Left hindlimb (tissue), 1 donor: Measurements from ENCODE around the gene CACNA1F.

Experiments used
- DNase-seq: peaks from one replicate; pipeline ENCODE4 v3.0.0-alpha.2; 2018

Gene CACNA1F

GRCh38 chrX:49257074-49257790 lies 24.1 kb upstream of the CACNA1F start:
- no peak for DNase-seq

DNA sequence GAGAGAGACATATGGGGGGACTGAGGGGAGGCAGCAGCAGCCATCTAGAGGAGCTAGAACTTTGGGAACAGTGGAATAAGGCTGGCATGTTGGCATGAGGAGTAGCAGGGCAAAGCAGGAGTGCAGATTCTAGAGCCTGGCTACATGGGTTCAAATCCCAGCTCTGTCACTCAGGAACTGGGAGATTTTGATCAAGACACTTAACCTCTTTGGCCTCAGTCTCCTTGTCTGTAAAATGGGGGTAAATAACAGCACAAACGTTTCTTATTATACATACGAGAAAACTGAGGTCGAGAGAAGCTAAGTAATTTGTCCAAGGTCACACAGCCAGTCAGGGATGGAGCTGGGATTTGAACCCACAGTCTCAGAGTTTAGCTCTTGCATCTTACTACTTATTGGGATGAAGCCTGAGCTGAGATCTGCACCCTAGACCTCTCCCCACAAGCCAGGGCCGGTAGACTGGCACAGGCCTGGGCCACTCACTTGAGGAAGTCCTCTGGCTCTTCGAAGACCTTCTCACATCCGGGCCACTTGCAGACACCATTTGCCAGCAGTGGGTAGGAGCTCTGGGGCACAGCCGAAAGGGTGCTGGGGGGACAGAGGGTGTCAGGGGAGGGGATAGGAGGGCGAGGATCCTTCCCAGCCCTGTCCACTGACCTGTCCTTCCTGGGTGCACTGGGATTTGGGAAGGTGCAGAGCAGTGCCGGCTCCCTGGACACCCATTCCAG lies 23.3 kb upstream of the CACNA1F start:
- no peak for DNase-seq

DNA sequence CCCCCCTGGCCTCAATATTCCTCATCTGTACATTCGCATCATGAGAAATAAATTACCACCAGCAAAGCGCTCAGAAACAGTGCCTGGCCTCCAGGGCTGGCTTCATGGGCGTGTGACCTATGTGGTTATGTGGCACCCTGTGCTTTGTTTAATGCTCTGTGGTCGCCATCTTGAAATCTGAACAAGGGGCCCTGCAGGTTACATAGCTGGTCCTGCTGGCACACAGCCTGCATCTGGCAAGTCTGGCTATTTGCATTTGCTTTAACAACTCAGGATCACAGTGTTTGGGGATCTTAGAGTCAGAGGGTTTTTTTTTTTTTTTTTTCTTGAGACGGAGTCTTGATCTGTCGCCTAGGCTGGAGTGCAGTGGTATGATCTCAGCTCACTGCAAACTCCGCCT lies 21.5 kb upstream of the CACNA1F start:
- DNase-seq = no peak

- no peak for DNase-seq
These were observed 18.2 kb upstream of the CACNA1F start for GRCh38 chrX:49251325-49251724.

- no peak for DNase-seq
These were observed 17.4 kb upstream of the CACNA1F start for GRCh38 chrX:49250578-49250977.

DNA sequence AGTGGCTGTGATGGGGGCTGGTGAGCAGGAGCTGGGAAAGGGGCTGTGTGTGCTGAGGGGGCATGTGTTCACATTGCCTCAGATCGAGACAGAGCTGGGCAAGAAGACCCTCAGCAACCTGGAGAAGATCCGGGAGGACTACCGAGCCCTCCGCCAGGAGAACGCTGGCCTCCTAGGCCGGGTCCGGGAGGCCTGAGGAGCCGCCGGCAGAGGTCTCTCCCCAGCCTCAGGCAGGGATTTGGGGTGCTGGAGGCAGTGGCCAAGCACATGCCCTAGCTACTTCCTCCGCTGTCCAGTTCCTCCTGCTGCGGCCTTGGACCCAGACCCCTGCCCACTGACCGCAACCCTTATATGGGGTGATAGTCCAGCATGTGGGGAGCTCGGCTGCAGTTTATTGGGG lies 16.9 kb upstream of the CACNA1F start:
- no peak for DNase-seq

DNA sequence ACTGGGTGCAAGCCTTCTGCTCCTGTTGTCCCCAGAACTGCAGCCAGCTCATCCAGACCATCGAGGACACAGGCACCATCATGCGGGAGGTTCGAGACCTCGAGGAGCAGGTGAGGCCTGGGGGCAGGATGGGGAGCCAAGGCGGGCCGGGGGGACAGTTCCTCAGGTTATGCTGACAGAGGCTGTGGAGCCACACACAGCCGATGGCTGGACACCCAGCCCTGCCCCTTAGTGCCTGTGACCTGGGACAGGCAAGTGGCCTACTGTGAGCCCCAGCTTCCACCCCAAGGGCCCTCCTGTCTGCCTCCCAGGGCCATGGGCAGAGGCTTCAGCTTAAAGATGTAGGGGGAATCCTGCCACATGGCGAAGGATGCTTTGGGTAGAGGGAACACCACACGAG lies 16.5 kb upstream of the CACNA1F start:
- DNase-seq = no peak

DNA sequence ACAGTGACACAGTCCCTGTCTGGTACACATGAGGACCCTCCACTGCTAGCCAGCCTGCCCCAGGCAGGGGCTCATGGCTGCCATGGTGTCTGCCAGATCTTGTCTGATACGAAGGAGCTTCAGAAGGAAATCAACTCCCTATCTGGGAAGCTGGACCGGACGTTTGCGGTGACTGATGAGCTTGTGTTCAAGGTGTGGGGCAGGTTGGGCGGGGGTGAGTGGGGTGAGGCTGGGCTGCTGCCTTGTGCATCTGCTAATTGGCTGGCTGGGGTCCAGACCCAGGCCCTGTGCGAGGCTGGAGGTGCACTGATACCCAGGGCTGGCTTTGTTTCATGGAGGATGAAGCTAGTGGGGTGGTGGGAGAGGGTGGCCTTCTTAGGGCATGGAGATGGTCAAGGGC lies 15.9 kb upstream of the CACNA1F start:
- no peak for DNase-seq

- DNase-seq = no peak
These were observed 15.0 kb upstream of the CACNA1F start for GRCh38 chrX:49247916-49248811.

DNA sequence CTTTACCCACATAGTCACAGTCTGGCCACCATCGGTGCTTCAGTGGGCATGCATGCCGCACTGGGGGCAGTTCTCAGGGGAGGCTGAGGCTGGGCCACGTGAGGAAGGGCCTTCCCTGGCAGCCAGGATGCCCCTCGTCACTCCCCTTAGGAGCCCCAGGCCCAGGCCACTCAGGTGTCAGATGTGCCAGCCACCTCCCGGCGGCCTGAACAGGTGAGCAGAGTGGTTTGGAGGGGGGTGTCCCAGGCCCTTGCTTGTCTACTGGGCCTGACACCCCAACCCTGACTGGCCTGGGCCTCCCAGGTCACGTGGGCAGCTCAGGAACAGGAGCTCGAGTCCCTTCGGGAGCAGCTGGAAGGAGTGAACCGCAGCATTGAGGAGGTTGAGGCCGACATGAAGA lies 14.2 kb upstream of the CACNA1F start:
- DNase-seq = no peak

- DNase-seq = no peak
These were observed 13.4 kb upstream of the CACNA1F start for GRCh38 chrX:49246541-49246940.

DNA sequence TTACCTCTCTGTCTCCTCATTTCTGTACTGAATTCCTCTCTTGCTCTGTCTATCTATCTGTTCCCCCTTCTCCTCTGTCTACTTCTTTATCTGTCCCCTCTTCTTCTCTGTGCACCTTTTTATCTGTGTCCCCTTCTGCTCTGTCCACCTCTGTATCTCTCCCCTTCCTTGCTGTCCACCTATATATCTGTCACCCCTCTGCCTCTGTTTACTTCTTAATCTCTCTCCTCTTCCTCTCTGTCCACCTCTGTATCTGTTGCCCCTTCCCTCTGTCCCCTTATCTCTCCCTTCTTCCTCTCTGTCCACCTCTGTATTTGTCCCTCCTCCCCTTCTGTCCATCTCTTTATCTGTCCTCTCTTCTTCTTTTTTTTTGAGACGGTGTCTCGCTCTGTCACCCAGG lies 11.1 kb upstream of the CACNA1F start:
- DNase-seq = no peak

GRCh38 chrX:49243166-49243565 lies 10.0 kb upstream of the CACNA1F start:
- no peak for DNase-seq

DNA sequence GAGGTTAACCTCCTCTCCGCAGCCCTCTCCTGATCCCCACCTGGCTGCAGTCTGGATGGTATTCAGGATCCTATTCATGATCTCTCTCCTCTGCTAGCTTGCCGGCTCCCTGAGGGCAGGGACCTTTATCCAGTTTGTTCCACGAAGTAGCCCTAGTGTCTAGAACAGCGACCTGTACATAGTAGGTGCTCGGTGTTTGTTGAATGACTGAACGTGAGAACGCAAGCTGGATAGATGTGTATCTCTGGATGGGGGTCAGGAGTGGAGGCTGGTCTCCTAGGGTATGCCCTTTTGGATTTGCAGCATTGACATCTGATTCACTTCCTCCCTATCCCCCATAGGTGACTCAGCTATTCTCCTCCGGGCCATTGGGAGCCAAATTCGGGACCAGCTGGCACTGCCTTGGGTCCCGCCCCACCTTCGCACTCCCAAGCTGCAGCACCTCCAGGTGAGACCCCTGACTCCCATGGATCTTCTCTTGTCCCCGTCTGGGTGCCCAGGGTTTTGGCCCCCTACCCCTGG lies 9.5 kb upstream of the CACNA1F start:
- DNase-seq = no peak

DNA sequence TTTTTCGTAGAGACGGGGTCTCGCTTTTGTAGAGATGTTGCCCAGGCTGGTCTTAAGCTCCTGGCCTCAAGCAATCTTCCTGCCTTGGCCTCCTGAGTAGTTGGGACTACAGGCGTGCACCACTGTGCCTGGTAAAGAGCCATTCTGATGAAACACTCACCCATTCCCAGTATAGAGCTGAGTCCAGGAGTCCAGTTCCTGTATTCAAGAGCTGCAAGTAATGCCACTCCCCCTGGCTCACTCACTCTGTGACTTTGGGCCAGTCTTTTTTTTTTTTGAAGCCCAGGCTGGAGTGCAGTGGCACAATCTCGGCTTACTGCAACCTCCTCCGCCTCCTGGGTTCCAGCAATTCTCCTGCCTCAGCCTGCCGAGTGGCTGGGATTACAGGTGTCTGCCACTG lies 5.6 kb upstream of the CACNA1F start:
- no peak for DNase-seq

GRCh38 chrX:49237060-49237459 lies 3.9 kb upstream of the CACNA1F start:
- DNase-seq = no peak

DNA sequence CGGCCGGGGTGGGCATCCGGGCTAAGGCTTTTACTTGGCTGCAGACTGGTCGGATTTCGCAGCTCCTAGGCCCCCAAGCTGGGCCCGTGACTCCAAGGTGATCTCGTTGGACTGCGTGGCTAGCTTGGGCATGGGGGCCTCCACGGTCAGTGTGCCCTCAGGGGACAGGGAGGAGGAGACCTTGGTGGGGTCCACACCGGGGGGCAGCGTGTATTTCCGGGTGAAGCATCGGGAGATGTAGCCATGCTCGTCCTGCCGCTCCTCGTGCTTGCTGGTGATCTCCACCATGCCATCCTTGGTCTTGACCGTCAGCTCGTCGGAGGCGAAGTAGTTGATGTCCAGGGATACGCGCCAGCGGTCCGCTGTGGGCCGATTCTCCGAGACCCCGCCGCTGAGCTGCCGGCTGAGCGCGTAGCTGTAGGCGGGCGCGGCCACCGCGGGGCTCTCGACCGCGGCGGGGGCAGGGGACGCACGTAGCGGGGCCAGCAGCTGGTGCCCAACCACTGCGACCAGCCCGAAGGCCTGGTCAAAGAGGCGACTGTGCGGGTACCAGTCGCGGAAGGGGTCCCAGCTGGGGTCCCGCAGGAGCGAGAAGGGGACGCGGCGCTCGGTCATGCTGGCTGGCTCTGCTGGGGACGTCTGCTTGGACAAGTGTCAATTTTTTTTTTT lies 881 bp upstream of the CACNA1F start:
- no peak for DNase-seq

- no peak for DNase-seq
These were observed 615 bp downstream of the CACNA1F start for GRCh38 chrX:49232525-49232924.

GRCh38 chrX:49231333-49232000 lies 1.7 kb downstream of the CACNA1F start:
- DNase-seq = no peak

- no peak for DNase-seq
These were observed 2.5 kb downstream of the CACNA1F start for GRCh38 chrX:49230500-49231232.

DNA sequence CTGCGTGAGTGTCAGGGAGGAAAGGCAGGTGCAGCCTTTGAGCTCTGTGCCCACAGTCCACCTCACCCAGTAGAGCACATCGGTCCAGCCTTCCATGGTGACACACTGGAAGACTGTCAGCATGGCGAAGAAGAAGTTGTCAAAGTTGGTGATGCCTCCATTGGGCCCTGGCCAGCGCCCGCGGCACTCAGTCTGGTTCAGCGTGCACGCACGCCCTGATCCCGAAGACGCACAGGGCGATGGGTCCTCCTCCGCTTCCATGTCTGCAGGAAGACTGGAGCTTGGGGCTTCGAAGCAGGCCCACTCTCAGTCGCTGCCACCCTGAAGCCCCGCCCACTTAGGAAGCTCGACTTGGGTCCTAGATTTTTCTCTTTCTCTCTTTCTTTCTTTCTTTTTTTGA lies 5.0 kb downstream of the CACNA1F start:
- DNase-seq = no peak

GRCh38 chrX:49227726-49228125 lies 5.4 kb downstream of the CACNA1F start:
- no peak for DNase-seq
